Keratinocyte (primary cell): ENCODE measurements around the gene DEFB119.

Experiments used
- EZH2 ChIP-seq: IDR thresholded peaks from one replicate; pipeline ENCODE4 v1.6.1; 2012; ENCODE audit warnings: inconsistent platforms, mild to moderate bottlenecking, low read length, moderate library complexity
- TF ChIP-seq, protein P1 (sequence below), 3 experiments: IDR thresholded peaks in 1 of 3; conservative IDR thresholded peaks in 1 of 3; optimal IDR thresholded peaks in 1 of 3; 2 replicates in 2 of 3; 3 replicates in 1 of 3; pipeline versions ENCODE3 to v1.5.1; 2011; ENCODE audit warnings: low read length in 3 of 3, mild to moderate bottlenecking in 3 of 3, moderate library complexity in 2 of 3, control low read depth in 1 of 3, inconsistent platforms in 1 of 3; ENCODE audit not compliant: insufficient read depth in 2 of 3; ENCODE audit errors: extremely low read depth in 1 of 3

DNA sequence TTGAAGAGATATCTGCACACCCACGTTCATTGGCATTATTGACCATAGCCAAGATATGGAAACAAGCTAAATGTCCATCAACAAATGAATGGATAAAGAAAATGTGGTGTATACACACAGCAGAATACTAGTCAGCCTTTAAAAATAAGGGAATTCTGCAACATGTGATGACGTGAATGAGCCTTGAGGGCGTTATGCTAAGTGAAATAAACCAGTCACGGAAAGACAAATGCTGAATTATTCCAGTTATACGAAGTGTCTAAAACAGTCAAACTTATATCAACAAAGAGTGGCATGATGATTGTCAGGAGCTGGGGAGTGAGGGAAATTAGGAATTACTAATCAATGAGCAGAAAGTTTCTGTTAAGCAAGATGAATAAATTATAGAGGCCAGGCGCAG, 24.0 kb upstream of the DEFB119 start:
- TF ChIP-seq, protein P1, sequence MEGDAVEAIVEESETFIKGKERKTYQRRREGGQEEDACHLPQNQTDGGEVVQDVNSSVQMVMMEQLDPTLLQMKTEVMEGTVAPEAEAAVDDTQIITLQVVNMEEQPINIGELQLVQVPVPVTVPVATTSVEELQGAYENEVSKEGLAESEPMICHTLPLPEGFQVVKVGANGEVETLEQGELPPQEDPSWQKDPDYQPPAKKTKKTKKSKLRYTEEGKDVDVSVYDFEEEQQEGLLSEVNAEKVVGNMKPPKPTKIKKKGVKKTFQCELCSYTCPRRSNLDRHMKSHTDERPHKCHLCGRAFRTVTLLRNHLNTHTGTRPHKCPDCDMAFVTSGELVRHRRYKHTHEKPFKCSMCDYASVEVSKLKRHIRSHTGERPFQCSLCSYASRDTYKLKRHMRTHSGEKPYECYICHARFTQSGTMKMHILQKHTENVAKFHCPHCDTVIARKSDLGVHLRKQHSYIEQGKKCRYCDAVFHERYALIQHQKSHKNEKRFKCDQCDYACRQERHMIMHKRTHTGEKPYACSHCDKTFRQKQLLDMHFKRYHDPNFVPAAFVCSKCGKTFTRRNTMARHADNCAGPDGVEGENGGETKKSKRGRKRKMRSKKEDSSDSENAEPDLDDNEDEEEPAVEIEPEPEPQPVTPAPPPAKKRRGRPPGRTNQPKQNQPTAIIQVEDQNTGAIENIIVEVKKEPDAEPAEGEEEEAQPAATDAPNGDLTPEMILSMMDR (optimal IDR thresholded peaks at IDR 0.05 in 1 of 3, IDR thresholded peaks at IDR 0.05 in 1 of 3, conservative IDR thresholded peaks at IDR 0.05 in 1 of 3; ENCODE audit: extremely low read depth in 1 of 3, insufficient read depth in 2 of 3, low read length in 3 of 3): no peak
- TF ChIP-seq EZH2: no peak
